WTC11 (cell line): ENCODE results near the gene PPP4R2.

ENCODE experiments used
- CREM ChIP-seq: sonication (generic); formaldehyde crosslinking; IDR thresholded peaks from 2 replicates; pipeline ENCODE4 v1.8.1; 2022; ENCODE audit warnings: mild to moderate bottlenecking, missing genetic modification reagents, moderate library complexity
- TF ChIP-seq, protein P1 (sequence below): fragments of 200-600 bp; IDR thresholded peaks from 2 replicates; pipeline ENCODE4 v1.8.0; 2022; ENCODE audit warnings: antibody characterized with exemption
- TF ChIP-seq, protein P2 (sequence below): sonication (generic); formaldehyde crosslinking; IDR thresholded peaks from 2 replicates; pipeline ENCODE4 v1.8.0; 2022; ENCODE audit warnings: mild to moderate bottlenecking, missing genetic modification reagents
- TF ChIP-seq, protein P3 (sequence below): sonication (generic); formaldehyde crosslinking; conservative IDR thresholded peaks from 2 replicates; pipeline ENCODE4 v1.8.1; 2022; ENCODE audit warnings: mild to moderate bottlenecking, missing genetic modification reagents
- TF ChIP-seq, protein P4 (sequence below): sonication (generic); formaldehyde crosslinking; IDR thresholded peaks from 2 replicates; pipeline ENCODE4 v1.8.0; 2022; ENCODE audit warnings: mild to moderate bottlenecking, missing genetic modification reagents
- TF ChIP-seq, protein P5 (sequence below): sonication (generic); formaldehyde crosslinking; conservative IDR thresholded peaks from 2 replicates; pipeline ENCODE4 v1.8.1; 2023; ENCODE audit warnings: mild to moderate bottlenecking, low read depth, missing genetic modification reagents, moderate library complexity
- TF ChIP-seq, protein P6 (sequence below): sonication (generic); formaldehyde crosslinking; IDR thresholded peaks from 2 replicates; pipeline ENCODE4 v1.8.1; 2023; ENCODE audit warnings: mild to moderate bottlenecking, missing genetic modification reagents, moderate library complexity

DNA sequence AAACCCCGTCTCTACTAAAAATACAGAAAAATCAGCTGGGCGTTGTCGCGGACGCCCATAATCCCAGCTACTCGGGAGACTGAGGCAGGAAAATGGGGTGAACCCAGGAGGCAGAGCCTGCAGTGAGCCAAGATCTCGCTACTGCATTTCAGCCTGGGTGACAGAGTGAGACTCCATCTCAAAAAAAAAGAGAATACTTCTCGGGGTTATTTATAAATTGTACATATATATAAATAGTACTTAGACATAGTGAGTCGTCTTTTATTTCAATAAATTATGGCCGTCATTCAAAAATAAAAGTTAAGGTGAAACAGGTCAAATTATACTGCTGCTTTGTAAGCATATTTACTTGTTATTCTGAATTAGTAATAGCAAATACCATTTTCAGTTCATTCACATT, 52.7 kb downstream of the PPP4R2 start:
- TF ChIP-seq, protein P1, sequence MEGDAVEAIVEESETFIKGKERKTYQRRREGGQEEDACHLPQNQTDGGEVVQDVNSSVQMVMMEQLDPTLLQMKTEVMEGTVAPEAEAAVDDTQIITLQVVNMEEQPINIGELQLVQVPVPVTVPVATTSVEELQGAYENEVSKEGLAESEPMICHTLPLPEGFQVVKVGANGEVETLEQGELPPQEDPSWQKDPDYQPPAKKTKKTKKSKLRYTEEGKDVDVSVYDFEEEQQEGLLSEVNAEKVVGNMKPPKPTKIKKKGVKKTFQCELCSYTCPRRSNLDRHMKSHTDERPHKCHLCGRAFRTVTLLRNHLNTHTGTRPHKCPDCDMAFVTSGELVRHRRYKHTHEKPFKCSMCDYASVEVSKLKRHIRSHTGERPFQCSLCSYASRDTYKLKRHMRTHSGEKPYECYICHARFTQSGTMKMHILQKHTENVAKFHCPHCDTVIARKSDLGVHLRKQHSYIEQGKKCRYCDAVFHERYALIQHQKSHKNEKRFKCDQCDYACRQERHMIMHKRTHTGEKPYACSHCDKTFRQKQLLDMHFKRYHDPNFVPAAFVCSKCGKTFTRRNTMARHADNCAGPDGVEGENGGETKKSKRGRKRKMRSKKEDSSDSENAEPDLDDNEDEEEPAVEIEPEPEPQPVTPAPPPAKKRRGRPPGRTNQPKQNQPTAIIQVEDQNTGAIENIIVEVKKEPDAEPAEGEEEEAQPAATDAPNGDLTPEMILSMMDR, result no peak
- TF ChIP-seq CREM (CRISPR knock-in tag), result no peak
- TF ChIP-seq, protein P2, sequence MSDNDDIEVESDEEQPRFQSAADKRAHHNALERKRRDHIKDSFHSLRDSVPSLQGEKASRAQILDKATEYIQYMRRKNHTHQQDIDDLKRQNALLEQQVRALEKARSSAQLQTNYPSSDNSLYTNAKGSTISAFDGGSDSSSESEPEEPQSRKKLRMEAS, result no peak
- TF ChIP-seq, protein P3, sequence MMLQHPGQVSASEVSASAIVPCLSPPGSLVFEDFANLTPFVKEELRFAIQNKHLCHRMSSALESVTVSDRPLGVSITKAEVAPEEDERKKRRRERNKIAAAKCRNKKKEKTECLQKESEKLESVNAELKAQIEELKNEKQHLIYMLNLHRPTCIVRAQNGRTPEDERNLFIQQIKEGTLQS (CRISPR knock-in tag), result no peak
- TF ChIP-seq, protein P4, sequence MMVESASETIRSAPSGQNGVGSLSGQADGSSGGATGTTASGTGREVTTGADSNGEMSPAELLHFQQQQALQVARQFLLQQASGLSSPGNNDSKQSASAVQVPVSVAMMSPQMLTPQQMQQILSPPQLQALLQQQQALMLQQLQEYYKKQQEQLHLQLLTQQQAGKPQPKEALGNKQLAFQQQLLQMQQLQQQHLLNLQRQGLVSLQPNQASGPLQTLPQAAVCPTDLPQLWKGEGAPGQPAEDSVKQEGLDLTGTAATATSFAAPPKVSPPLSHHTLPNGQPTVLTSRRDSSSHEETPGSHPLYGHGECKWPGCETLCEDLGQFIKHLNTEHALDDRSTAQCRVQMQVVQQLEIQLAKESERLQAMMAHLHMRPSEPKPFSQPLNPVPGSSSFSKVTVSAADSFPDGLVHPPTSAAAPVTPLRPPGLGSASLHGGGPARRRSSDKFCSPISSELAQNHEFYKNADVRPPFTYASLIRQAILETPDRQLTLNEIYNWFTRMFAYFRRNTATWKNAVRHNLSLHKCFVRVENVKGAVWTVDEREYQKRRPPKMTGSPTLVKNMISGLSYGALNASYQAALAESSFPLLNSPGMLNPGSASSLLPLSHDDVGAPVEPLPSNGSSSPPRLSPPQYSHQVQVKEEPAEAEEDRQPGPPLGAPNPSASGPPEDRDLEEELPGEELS (CRISPR knock-in tag), result no peak
- TF ChIP-seq, protein P5, sequence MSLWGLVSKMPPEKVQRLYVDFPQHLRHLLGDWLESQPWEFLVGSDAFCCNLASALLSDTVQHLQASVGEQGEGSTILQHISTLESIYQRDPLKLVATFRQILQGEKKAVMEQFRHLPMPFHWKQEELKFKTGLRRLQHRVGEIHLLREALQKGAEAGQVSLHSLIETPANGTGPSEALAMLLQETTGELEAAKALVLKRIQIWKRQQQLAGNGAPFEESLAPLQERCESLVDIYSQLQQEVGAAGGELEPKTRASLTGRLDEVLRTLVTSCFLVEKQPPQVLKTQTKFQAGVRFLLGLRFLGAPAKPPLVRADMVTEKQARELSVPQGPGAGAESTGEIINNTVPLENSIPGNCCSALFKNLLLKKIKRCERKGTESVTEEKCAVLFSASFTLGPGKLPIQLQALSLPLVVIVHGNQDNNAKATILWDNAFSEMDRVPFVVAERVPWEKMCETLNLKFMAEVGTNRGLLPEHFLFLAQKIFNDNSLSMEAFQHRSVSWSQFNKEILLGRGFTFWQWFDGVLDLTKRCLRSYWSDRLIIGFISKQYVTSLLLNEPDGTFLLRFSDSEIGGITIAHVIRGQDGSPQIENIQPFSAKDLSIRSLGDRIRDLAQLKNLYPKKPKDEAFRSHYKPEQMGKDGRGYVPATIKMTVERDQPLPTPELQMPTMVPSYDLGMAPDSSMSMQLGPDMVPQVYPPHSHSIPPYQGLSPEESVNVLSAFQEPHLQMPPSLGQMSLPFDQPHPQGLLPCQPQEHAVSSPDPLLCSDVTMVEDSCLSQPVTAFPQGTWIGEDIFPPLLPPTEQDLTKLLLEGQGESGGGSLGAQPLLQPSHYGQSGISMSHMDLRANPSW (CRISPR knock-in tag), result no peak
- TF ChIP-seq, protein P6, sequence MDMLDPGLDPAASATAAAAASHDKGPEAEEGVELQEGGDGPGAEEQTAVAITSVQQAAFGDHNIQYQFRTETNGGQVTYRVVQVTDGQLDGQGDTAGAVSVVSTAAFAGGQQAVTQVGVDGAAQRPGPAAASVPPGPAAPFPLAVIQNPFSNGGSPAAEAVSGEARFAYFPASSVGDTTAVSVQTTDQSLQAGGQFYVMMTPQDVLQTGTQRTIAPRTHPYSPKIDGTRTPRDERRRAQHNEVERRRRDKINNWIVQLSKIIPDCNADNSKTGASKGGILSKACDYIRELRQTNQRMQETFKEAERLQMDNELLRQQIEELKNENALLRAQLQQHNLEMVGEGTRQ (CRISPR knock-in tag), result no peak
